NK-92 (cell line): Measurements from ENCODE around the gene ARMC7.
"Not testable (repeated sequence)": the region's sequence is repeated elsewhere in the genome, so short reads cannot be mapped to it uniquely, and the experiment has no call there.

Experiments
- DNase-seq: peaks from one replicate; lab custom pipeline; 2025; ENCODE audit not compliant: unreplicated experiment; lab: John Stamatoyannopoulos, UW

ARMC7 gene

DNA sequence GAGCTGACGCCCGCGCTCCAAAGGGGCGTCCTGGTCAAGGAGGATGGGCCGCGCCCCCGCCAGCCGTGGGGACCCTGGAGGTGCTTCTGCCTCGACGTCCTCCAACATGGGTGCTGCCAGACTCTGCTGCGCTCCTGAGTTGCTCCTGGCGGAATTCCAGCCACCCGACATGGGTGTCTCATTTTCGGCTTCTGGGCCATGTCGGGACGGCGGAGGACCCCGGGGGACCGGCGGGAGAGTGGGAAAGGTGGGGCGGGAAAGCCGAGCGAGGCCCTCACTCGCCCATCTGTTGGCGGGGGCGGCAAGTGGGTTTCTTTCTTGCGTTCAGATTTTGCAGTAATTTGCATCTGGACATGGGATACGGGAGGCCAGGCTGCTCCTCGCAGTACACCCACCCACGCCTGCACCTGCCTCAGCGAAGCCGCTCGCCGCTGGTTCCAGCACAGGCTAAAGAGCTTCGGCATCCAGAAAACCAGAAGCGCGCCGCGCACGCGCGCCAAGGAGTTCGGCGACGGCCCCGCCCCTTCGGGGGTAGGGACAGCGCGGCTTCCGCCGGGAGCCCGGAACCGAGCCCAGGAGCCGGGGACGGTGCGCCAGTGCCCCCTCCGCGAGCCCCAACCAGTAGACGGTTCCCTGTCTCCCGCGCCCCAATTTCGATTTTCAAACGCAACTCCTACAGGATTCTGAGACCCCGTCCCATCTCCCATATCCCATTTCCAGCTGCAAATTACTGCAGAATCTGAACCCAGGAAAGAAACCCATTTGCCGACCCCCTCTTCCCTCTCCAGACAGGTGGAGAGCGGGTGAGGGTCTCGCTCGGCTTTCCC lies at the start of gene ARMC7:
Gene ARMC7, plus strand, starts transcription at position 563 of the 827 bp plus-strand sequence. CDS start 320 bp downstream, outside the sequence.
- no peak for DNase-seq

DNA sequence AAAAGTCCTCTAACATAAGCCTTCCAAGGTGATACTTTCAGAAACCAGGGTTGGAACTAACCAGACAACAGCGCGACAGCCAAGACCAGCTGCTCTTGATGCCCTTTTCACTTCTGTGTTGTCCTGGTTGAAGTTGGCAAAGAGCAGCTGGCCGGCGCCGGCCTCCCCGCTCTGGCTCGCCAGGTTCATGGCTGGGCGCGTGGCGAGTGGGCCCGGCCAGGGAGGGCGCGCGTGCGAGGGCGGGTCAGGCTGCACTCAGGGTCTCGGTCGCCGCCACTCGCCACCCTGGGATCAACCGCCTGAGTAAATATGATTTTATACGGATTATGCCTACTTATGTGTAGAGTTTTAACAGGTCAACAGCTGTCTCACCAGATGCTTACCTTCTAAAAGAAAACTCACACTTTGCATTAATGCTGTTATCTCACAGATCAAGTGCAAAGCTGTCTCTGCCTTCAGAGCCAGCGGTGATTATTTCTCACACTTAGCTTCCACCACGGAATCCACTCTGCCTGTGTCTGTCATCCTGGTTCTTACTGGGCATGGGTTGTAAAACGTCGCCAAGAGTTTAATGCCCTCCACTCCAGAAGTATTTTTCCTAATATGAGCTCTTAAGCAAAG lies 49.2 kb upstream of the ARMC7 start:
- DNase-seq: no peak

DNA sequence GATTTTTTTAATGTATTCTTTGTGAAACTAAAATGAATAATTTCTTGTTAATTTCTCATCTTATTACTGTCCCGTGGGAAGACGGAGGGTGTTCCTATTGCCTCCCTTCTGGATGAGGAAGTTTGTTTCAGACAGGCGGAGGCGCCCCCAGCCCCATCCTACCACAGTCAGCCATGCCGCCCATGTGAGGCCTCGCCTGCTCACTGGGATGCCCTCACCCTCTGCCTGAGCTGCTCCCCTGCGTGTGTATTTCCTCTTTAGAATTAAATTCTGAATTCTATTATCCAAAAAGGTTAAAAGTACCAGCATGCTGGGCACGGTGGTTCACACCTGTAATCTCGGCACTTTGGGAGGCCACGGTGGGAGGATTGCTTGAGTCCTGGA lies 48.7 kb upstream of the ARMC7 start:
- DNase-seq: no peak

GRCh38 chr17:75061618-75062017 lies 48.2 kb upstream of the ARMC7 start:
- no peak for DNase-seq

- no peak for DNase-seq
Measured at GRCh38 chr17:75063201-75063600, 46.6 kb upstream of the ARMC7 start.

GRCh38 chr17:75063626-75064025 lies 46.1 kb upstream of the ARMC7 start:
- no peak for DNase-seq

DNA sequence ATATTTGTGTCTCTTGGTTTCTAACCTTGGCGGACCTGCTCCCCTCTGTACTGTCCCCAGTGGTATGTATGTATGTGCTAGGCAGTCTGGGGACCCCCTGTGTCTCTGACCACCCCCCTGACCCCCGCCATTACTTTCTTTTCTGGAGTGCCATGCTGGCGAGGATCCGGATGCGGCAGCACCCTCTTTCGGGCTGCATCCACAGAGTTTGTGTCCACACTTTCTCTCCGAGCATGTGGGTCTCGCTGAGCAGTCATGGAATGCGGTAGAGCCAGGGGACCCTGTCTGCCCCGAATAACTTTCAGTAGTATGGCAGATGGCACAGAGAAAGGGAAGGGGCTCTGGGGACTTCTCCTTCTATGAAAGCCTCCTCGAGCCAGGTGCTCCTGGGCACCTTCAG lies 45.7 kb upstream of the ARMC7 start:
- DNase-seq: no peak

DNA sequence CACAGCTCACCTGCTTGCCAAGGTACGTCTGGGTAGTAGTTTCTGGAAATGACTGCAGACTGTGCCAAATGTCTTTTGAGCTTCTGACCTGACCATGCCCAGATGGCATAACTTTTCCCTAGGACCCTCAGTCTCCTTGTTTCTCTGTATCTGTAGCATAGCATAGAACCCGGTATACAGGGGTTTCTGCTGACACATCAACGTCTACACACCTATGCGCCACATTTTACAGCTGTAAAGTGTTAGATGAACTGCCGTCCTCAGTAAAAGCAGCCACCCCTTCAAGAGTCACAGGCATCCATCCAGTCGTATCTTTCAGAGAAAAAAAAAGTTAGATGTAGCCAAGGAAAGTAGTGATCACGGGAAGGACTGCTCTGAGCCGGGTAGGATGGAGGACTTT lies 45.3 kb upstream of the ARMC7 start:
- no peak for DNase-seq

DNA sequence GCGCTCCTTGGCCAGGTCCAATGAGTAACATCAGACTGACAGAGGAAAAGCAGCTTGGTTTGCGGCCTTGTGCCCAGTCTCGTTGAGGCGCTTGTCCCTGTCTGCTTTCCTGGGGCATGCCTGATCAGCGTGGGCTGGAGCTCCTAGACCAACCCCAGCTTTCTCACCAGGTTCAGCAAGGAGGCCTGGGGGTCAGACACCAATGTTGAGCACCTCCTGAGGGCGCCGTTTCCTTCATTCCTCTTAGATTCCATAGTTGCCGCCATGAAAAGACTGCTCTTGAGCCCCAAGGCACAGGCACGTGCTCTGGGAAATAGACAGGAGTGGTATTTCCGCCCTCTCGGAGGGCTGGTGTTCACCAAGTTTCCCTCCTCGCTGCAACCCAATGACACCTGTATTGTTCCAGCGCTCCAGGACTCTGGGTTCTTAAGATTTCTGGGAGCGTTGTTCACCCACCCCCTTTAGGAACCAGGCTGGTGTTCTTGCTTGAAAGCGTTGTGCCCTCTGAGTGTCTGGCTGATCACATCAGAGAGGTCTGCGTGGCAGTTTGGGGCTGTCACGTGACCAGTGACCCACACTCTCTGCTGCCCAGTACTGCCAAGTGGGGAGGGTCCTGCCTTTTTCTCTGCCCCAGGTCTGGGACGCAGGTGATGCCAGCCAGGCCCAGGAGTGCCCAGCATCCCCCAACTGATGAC lies 44.8 kb upstream of the ARMC7 start:
- no peak for DNase-seq

- DNase-seq: no peak
Measured at GRCh38 chr17:75065562-75066151, 44.1 kb upstream of the ARMC7 start.

DNA sequence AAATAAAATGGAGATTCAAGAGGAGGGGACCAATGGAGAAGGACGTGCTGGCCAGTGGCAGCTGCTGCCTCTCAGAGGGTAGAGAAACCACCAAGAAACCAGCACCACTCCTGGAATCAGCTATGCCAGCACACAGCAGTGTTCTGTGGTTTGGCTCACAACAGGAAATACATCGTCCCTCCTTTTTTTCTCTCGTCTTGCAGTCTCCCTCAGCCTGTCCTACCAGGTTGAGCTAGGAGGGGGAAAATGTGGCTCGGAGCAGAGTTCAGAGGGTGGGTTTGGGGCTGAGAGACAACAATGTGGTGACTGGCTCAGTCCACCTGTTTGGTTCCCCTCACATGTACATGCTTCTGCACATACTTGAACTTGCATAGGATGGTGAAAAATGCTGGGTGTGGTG lies 41.9 kb upstream of the ARMC7 start:
- no peak for DNase-seq

DNA sequence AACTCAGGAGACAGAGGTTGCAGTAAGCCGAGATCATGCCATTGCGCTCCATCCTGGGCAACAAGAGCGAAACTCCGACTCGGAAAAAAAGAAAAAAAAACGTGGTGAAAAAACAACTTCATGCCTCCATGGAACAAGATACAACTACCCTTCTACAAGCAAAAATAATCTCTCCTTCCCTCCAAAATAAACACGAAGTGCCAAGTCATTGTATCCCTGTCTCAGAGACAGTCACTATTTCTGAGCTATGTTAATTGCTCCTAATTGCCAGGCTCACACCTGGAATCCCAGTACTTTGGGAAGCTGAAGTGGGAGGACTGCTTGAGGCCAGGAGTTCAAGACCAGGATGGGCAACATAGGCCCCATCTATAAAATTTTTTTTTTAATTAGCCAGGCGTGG lies 41.0 kb upstream of the ARMC7 start:
- no peak for DNase-seq

- DNase-seq: no peak
Measured at GRCh38 chr17:75069783-75070182, 40.0 kb upstream of the ARMC7 start.

GRCh38 chr17:75071478-75072271 lies 38.1 kb upstream of the ARMC7 start:
- DNase-seq: not testable (repeated sequence)

- DNase-seq: not testable (repeated sequence)
Measured at GRCh38 chr17:75072909-75073308, 36.9 kb upstream of the ARMC7 start.

- DNase-seq: no peak
Measured at GRCh38 chr17:75073618-75074047, 36.1 kb upstream of the ARMC7 start.

DNA sequence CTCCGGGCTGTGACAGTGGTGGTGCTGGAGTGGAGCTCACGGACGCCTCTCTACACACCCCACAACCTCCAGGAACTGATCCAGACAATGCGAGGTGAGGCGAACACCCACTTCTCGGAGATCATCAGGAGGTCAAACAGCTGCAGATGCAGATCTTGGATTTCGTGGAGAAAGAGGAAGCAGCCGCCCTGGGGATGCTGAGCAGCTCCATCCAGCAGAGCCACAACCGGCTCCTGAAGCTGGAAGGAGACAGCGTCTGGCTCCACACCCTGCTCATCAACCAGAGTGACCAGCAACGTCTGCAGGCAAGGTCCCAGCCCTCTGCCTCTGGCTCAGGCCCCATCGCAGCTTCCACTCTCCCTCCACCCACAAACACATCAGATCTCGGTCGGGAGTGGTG lies 35.2 kb upstream of the ARMC7 start:
- no peak for DNase-seq

GRCh38 chr17:75075597-75076336 lies 34.0 kb upstream of the ARMC7 start:
- DNase-seq: no peak

- DNase-seq: no peak
Measured at GRCh38 chr17:75077072-75077495, 32.7 kb upstream of the ARMC7 start.
